HG03558 (cell line): Measurements from ENCODE around the gene VWCE.

Experiments used
- ATAC-seq: cut with Tn5 transposase; IDR thresholded peaks from one replicate; pipeline ENCODE4 v1.9.1; 2021; ENCODE audit warnings: moderate number of reproducible peaks; ENCODE audit not compliant: unreplicated experiment; ENCODE audit errors: extremely low read depth

VWCE gene

DNA sequence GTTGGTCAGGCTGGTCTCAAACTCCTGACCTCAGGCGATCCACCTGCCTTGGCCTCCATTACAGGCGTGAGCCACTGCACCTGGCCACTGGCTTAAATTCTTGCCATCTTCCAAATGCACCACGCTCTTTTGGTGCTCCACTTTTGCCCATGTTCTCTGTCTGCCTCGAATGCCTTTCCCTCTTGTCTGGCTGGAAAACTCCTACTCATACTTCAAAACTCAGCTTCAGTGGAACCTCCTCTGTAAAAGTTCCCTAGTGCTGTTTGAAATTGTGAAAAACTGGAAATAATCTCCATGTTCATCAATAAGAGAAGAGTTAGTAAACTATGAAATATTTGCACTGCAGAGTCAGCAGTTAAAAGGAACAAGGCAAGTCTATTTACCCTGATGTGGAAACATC, 11.5 kb downstream of the VWCE start:
- no peak for ATAC-seq

DNA sequence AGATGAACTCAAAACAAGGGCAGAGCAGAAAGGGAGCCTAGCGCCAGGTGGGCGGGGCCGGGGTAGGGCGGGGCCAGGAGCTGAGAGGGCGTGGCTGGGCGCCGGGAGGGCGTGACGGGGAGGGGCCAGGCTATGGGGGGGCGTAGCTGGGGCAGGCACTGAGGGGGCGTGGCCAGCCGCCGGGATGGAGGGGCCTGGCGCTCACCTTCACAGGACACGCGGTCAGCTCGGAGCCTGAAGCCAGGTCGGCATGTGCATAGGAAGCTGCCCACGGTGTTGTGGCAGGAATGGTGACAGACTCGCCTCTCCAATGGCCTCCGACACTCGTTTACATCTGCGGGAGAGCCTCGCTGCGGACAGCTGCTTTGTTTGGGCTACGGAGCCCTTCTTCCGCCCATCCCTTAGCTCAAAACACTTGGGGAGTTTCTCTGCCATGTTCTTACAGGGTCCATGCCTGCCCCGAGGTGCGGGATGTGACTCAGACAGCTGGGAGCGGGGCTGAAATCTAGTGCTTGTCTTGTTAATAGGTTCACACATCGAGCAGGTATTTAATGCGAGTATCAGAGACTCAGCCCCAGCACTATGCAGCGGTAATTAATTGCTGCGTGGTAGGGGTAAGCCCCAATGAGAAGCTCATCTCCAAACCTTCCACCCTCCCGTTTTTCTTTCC, 13.4 kb downstream of the VWCE start:
- no peak for ATAC-seq

DNA sequence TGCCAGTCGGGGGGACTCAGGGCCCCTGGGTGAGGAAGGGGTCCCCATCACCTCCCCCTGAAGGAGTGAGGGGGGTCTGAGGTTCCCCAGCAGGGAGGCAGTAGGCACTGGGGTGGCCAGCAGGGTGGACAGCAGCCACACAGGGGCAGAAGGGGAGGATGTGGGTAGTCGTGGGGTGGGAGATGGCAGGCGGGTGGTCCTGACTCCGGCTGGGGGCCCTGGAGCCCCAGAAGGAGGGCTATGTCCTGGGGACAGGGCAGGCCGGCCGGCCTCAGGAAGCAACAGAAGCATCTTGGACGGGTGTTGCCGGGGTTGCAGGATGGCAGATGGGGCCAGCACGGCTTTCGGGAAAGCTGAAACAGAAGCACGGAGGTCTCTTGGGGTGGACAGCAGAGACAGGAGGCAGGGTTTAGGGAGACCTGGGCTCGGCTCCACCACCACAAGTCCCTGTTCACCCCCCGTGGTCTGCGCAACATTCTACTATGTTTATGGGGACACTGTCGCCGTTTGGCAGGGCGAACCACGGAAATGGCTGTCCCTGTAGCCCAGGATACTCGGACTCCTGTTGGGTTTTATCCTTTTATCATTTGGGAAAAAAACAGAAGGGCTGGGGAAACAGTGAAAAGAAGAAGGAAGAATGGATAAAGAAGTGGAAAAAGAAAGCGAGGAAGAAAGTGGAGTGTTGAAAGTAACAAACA, 14.1 kb downstream of the VWCE start:
- ATAC-seq: no peak

DNA sequence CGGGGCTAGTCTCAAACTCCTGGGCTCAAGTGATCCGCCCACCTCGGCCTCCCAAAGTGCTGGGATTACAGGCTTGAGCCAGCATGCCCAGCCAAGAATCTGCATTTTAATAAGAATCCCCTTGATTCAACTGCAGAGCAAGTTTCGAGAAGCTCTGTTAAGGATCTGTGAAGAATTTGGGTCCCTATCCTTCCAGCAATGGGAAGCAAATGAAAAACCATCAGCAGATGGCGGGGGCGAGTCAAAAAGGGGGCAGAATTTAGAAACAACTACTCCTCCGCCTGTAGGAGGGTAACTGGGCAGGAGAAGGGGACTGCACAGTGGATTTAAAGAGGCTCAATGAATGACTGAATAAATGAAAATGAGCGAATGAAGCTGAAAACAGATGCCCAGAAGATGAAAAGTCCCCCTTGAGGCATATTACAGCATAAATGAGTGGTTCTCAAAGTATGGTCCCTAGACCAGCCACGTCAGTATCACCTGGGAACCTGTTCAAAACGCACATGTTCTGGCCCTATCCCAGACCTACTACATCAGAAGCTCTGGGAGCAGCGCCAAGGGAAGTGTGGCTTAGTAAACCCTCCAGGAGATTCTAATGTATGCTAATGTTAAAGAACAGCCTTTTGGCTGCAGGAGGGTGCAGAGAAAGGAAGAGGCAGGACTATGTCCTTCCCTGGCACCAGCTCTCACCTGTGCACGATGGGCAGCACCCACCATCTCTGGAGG, 15.0 kb downstream of the VWCE start:
- ATAC-seq: no peak

DNA sequence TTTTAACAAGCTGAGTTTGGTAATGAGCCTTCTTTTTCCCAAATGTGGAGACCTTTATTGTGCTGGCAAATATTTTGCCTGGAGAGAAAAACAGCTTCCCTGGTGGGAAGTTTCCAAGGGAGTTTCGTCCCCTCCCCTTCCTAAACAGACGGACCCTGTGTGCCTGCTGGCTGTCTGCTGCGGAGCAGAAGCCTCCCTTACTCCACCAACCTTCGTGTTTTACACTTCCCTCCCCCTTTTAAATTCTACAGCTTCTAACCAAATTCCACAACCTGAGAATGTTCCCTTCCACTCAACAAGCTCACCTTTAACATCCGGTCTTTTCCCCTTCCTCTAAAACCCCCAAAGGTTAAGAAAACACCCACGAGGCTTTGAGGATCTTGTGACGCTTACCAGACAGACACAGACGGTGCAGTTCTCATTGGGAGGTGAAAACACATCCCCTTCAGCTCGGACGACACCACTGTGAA, 17.1 kb downstream of the VWCE start:
- no peak for ATAC-seq

DNA sequence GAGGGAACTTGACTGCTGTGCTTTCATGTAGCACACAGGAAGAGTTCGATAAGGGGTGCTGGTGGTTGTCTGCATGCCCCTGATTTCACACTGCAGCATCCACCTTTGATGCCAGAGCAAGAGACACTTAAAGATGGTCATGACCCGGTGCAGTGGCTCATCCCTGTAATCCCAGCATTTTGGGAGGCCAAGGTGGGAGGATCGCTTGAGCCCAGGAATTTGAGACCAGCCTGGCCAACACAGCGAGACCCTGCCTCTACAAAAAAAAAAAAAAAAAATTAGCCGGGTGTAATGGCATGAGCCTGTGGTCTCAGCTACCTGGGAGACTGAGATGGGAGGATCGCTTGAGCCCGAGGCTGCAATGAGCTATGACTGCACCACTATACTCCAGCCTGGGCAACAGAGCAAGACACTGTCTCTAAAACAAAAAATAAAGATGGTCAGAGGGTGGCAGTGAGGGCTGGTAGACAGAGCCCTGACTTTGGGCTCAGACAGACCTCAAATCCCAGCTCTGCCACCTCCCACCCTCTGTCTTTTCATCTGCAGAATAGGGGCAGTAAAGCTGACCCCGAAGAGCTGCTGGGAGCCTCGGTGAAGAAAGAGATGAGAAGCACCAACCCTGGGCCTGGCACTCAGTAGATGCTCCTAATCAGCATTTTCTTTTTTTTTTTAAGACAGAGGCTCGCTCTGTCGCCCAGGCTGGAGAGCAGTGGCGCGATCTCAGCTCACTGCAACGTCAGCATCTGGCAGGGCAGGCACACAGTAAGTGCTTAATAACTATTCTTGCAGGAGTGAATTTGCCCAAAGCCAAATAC, 17.7 kb downstream of the VWCE start:
- no peak for ATAC-seq

DNA sequence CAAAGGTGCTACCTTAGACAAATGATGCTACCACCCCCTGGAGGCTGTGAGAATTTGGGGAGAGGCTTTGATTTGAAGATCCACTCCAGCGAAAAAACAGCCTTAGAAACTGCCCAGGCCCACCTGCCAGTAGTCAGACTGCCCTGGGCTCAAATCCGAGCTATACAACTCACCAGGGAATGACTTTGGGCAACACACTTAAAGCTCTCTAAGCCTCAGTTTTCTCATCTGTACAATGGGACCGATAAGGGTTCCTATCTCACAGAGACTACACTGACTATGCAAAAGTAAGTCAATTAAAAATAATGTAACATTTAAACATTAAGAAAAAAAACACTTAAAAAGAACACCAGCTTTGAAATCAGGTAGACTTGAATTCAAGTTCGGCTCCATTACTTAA, 19.9 kb downstream of the VWCE start:
- ATAC-seq: no peak

DNA sequence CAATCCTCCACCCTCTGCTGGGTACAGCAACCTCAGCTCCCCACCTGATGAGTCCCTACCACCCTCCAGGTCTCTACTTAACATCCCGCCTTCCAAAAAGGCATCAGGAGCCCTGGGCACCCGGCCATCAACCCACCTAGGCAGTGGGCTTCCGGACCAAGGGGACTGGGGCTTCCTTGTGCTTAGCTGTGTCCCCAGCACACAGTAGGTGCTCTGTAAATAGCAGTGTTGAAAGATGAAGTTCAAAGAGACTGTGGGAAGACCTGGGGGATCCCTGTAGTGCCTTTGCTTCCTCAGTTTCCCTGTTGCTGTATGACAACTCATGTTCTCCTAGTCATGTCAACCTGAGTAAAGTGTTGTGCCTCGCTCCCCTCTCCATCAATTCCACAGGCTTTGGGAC, 21.0 kb downstream of the VWCE start:
- no peak for ATAC-seq

DNA sequence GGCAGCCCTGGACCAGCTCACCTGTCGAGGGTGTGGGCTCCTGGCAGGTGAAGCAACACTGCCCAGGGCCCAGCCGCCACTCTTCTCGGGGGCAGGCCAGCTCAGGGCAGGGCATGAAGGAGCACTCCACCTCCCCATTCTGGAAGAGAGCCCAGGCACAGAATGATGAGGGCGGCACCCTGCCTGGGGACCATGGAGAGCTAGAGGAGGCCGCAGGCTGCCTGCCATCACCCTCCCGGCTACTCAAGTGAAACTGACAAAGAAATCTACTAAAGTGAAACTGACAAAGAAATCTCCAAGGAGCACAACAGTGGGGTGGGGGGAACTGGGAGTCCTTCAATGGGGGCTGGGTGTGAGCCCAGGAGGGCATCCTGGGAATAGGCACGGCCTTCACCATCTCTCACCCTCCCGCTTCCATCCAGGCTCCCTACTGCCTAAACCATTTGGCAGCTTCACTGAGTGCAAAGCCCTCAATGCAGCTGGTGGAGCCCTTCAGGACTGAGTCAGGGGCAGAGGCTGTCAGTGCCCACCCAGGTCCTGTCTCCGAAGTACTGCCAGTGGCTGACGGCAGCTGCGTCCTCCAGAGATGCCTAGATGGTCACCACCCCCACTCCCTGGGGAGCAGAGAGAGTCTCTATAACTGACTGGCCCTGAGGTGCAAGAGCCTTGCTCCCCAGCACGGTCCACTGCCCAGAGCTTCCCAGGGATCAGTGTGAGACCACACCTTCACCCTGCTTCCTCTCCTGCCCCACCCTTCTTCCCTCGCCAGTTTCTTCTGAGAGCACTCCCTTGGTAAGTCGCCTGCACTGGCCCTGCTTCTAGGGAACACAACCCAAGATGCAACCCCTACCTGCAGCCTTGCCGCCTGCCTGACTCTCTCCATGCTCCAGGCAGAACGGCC, 21.7 kb downstream of the VWCE start:
- no peak for ATAC-seq

DNA sequence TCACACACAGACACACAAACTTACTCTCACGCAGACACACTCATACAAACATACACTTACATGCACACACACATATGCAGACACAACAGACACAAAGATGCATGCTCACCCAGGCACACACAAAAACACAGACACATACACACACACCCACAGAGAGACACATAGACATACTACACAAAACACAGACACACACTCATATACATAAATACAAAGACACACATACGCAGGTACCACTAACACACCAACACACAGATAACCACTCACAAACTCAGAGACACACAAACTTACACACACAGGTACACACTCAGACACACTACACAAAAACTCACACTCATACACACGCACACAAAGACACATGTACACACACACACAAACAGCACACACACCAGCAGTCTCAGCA, 22.4 kb downstream of the VWCE start:
- ATAC-seq: no peak

DNA sequence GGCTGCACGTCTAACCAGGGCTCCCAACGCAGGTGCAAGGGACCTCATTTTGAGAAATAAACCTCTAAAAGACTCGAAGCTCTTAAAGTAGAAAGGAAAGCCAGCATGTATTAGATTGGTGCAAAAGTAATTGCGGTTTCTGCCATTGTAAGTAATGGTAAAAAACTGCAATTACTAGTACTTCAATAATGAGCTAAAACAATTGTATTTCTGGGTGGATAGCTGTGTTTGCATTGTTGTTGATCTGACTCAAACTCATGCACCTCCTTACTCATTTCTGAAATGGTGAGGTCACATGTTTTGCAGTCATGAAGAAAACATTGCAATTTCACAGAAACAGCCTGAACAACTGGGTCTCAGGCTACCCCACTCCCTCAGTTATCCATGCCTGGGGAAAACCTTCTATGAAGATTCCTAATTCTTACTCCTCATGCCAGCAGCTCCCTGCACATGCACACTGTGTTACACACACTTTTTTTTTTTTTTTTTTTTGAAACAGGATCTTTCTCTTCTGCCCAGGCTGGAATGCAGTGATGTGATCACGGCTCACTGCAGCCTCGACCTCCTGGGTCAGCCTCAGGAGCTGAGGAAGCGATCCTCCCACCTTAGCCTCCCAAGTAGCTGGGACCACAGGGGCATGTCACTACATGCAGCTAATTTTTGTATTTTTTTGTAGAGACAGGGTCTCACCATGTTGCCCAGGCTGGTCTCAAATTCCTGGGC, 24.6 kb downstream of the VWCE start:
- no peak for ATAC-seq

DNA sequence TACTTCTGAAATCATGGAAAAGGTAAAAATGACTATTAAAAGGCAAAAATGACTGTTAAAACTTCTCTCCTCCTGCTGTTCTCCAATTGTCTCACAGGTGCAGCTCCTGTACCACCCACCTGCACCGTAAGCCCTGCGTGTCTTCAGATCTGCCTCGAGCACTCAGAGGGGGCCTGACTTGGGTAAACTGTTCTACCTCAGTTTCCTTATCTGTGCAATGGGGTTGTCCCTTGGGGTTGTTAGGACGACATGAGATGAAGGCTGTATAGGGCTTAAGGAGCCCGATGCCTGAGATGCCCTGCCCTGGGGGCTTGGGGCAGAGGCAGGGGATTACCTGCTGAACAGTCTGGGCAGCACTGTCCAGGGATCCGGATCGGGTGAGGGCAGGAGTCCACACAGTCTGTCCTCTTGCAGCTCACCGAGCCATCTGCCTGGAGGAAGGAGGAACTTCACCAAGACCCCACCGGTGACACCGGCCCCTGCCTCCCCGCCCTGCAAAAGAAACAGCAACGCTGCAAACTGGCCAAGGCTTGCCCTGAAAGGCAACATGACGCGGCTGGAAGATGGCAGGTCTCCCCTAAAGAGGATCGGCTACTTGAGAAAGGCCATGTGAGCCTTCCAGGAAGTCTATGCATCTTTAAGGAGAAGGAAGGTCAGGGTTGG, 26.4 kb downstream of the VWCE start:
- no peak for ATAC-seq

DNA sequence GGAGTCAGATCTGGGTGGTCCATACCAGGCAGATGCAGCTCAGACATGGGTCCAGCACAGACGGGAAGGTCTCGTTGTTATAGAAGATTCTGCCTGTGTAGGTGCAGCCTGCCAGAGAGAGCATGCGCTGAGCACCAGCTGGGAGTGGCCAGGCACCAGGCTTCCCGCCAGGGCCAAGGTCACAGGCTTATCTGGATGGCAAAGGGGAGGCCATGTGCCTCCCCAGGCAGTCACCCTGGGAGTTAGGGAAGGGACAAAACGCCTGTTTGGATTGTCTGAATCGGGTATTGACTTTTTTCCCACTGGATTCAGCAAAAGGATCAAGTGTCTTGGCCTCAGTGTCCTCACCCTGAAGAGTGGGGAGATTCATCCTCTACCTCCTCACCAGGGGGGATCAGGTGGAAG, 27.7 kb downstream of the VWCE start:
- ATAC-seq: no peak

DNA sequence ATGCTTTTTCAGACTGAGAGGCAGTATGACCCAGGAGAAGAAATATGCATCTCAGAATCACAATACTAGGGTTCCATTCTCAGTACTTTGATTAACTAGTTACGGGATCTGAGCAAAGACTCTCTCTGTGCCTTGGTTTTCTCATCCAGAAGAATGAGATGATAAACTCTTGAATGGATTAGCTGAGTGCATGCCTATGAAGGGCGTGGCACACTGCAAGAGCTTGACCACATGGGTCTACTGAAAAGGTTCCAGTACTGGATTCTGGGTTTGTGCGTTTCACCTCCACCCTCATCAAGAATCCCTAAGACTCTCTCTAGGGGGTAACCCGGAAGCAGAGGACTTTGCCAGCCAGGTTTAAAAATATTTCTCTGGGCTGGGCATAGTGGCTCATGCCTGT, 28.5 kb downstream of the VWCE start:
- no peak for ATAC-seq

DNA sequence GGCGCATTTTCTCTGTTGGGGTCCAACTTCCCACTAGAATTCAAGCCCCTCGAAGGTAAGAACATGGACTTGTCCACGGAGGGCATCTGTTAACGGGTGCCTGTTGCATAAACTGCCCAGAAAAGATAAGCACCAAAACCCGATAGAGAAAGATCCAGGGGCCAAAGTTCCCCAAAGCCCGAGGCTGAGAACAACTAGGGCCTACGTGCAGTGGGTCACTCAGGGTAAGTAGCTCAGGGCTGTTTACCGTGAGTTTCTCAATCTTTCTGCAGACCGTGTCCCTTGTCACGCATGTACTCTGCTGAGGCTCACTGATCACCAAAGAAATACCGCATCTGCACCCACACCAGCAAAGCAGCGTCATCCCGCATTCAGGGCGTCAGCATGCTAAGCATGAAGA, 29.8 kb downstream of the VWCE start:
- ATAC-seq: no peak

DNA sequence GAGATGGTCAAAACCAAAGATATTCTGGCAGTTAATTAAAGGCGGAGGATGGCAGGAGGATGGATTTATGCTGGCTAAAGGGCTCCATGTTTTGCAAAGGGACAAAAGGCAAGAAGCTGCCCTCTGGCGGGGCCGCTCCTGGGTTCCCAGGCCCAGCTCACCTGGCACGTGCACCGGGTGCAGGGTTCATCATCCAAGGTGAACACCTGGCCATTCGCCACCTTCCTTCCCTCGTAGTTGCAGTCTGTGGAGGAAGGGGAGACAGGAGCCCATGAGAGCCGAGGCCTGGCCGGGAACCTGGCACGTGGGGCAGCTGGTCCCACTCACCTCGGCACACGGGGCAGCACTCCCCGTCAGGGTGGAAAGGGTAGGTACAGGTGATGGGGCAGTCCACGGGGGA, 30.3 kb downstream of the VWCE start:
- ATAC-seq: no peak

DNA sequence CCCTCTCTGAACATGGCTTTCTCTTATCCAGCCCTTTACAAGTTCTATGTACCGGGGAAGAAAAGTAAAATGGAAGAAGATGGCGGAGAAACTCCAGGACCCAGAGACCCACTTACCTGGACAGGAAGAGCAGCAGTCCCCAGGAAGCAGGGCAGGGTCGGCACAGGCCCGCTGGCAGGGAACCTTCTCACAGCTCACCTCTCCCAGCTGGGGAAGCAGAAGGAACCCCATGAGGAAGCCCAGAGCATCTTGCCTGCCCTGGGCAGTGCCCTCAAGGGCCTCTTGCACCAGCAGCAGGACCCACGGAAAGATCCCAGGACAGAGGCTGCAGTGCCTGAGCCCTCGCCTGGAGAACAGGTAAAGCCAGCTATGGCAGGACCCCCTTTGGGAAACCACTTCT, 30.7 kb downstream of the VWCE start:
- no peak for ATAC-seq

DNA sequence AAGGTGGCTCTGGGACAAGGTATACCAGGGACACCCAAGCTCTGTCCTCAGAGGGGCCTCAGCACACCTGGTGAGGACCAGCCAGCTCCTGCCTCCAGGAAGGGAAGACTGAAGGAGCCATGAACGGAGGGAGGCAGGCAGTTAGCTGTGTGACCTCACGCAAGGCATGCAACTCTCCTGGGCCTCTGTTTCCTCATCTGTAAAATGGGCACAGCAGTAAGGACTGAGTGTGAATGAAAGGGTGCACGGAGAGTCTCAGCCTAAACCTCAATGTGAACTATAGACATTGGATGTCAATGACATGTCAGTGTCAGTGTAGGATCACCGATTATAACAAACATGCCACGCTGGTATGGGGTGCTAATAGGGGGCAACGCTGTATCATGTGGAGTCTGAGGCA, 35.8 kb downstream of the VWCE start:
- no peak for ATAC-seq

DNA sequence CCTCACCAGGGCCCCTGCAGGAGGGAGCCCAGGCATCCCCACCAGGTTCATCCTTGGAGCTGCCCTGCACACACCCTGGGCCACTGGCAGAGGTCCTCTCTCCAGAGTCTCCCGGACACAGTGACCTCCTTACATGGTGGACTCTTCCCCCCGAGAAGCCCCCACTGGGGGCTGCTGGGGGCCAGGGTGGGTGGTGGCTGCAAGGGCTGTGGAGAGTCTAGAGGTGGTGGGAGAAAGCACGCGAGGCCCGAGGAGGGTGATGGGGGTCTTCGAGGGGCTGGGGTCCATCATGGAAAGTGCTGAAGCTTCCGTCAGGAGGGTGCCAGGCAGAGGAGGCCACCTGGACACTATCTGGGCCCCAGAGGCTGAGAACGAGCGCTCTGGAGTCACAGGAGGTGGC, 36.6 kb downstream of the VWCE start:
- ATAC-seq: no peak
